Activated naive CD4-positive, alpha-beta T cell (primary cell): ENCODE data around the gene CBLC.
A peak's percentile ranks its signal among the peaks of the same experiment; 100 is the strongest.
"Not testable (repeated sequence)": the region's sequence is repeated elsewhere in the genome, so short reads cannot be mapped to it uniquely, and the experiment has no call there.

Experiments used
- DNase-seq, 4 experiments: peaks; one replicate each; lab custom pipeline; 2025; lab: John Stamatoyannopoulos, UW

CBLC gene

DNA sequence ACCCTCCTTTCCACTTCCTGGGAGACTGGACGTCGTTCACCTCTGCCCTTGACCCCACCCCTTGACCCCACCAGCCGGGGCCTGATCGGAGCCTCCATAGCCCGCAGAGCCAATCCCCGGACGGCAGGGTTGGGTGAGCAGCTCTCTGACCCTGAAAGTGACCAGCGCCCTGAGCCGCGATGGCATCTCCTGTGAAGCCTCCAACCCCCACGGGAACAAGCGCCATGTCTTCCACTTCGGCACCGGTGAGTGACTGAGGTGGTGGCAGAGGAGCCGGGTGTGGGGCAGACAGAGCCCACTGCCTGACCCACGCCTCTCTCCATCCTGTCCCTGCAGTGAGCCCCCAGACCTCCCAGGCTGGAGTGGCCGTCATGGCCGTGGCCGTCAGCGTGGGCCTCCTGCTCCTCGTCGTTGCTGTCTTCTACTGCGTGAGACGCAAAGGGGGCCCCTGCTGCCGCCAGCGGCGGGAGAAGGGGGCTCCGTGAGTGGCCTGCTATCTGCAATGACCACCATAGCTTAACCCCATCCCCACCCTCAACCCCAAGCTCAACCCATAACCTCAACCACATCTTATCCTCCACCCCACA, 41.6 kb downstream of the CBLC start:
- no peak for DNase-seq

DNA sequence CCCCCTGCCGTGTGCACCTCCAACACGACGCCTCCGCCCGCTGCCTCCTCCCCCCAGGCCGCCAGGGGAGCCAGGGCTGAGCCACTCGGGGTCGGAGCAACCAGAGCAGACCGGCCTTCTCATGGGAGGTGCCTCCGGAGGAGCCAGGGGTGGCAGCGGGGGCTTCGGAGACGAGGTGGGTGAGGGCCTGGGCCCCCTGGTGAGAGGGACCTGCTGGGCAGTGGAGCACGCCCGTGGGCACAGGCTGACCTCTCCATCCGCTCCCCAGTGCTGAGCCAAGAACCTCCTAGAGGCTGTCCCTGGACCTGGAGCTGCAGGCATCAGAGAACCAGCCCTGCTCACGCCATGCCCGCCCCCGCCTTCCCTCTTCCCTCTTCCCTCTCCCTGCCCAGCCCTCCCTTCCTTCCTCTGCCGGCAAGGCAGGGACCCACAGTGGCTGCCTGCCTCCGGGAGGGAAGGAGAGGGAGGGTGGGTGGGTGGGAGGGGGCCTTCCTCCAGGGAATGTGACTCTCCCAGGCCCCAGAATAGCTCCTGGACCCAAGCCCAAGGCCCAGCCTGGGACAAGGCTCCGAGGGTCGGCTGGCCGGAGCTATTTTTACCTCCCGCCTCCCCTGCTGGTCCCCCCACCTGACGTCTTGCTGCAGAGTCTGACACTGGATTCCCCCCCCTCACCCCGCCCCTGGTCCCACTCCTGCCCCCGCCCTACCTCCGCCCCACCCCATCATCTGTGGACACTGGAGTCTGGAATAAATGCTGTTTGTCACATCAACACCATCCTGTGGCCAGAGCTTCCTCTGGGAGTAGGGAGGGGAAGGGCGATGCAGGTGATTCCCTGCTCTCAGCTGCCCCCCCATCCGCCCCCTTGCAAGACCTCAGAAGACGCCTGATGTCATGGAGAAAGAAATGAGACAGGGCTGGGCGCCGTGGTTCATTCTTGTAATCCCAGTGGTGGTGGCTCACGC, 43.2 kb downstream of the CBLC start:
- no peak for DNase-seq

DNA sequence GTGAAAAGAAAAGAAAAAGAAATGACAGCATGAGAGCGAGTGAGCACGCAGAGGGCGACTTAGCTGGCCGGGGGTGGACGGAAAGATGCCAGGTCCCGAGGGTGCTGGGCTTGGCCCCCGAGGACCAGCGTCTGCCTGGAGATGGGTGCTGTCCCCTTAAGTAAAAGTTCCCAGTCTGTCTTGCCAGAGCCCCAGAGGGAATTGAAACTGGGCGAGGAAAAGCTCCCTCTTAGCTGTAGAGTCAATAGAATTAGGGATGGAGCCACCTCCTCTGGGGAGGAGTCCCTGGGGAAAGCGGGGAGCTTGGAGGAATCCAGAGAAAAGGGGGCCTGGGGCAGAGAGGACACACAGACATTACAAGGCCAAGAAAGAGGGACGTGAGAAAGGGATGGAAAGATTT, 44.5 kb downstream of the CBLC start:
- no peak for DNase-seq

DNA sequence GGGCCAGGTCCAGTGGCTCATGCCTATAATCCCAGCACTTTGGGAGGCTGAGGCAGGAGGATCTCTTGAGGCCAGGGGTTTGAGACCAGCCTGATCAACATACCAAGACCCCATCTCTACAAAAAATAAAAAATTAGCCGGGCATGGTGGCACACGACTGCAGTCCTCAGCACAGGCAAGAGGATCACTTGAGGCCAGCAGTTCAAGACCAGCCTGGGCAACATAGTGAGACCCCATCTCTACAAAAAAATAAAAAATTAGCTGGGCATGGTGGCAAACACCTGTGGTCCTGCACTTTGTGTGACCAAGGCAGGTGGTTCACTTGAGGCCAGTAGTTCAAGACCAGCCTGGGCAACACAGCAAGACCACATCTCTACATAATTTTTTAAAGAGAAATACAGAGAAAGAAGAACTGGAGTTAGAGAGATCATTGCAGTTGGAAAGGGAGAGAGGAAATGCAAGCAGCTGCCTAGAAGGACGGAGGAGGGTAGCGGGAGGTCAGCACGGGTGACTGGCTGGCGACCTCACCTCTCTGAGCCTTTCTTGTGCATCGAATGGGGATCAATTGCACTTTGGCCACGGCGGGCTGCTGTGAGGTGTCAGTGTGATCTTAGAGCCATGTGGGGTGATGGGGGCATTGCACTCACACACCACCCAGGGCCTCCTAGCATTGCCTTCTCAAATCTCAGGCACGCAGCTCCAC, 45.1 kb downstream of the CBLC start:
- no peak for DNase-seq

DNA sequence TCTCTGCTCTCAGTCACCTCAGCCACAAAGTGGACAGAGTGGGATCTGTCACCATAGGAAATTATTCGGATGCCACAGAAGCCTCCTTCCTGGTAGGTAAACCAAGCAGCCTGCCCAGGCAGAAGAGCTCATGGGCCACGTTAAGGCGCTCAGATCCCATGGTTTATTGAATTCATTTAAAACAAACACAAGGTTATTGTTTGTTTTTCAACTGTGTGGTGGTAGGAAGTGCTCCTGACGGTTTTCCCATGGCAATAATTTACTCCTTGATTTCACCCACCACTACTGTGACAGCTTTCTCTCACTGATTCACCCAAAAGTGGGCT, 45.6 kb downstream of the CBLC start:
- DNase-seq: no peak

DNA sequence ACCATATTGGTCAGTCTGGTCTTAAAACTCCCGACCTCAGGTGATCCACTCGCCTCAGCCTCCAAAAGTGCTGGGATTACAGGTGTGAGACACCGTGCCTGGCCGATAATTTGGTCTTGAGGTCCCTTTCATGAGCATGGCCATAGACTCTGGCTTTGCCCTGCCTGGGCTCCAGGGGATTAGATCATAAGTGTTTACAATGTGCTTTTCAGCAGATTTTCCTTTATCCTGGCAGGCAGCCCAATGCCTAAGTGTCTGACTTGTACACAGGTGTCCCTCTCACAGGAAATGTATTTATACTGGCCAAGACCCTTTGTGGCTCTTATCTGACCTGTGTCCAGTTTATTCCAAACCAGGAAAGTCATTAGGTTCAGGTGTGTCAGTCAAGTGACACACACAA, 47.1 kb downstream of the CBLC start:
- DNase-seq: no peak

DNA sequence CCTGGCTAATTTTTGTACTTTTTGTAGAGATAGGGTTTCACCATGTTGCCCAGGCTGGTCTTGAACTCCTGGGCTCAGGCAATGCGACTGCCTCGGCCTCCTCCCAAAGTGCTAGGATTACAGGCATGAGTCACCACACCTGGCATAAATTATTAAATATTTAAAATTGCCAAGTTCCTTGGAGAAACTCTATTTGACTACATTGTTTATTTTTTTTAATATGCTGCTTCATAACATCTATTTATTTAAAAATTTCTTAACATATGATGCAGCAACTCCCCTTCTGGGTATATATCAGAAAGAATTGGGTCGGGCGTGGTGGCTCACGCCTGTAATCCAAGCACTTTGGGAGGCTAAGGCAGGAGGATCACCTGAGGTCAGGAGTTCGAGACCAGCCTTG, 55.2 kb downstream of the CBLC start:
- not testable (repeated sequence) for DNase-seq

DNA sequence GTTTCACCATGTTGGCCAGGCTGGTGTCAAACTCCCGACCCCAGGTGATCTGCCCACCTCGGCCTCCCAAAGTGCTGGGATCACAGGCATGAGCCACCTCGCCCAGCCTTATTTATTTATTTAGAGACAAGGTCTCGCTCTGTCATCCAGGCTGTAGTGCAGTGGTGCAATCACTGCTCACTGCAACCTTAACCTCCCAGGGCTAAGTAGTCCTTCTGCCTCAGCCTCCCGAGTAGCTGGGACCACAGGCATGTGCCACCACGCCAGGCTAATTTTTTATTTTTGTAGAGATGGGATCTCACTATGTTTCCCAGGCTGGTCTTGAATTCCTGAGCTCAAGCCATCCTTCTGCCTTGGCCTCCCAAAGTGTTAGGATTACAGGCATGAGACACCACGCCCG, 56.7 kb downstream of the CBLC start:
- not testable (repeated sequence) for DNase-seq

DNA sequence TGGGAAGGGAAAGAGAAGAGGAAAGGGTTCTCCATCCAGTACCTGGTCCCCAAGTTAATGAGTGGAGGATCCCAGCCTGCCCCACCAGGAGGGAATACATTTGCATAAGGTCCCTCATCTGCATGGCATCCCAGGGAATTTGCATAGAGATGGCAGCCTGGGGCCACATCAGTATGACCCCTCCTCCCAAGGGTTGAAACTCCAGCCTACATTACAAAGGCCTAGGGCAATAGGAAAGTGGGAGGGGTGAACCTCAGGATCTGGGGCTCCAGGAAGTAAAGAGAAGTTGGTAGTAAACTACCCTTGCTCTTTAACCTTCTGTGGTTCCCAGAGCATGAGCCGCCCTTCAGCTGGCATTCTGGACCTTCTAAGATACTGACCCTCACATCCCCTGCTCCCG, 61.6 kb downstream of the CBLC start:
- DNase-seq: no peak

DNA sequence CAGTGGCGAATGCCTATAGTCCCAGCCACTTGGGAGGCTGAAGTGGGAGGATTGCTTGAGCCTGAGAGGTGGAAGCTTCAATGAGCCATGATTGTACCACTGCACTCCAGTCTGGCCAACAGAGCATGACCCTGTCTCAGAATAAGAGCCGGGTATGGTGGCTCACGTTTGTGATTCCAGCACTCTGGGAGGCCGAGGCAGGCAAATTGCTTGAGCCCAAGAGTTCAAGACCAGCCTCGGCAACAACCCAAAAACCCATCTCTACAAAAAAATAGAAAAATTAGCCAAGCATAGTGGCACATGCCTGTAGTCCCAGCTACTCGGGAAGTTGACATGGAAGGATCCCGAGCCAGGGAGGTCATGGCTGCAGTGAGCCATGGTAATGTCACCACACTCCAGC, 63.1 kb downstream of the CBLC start:
- DNase-seq: no peak

DNA sequence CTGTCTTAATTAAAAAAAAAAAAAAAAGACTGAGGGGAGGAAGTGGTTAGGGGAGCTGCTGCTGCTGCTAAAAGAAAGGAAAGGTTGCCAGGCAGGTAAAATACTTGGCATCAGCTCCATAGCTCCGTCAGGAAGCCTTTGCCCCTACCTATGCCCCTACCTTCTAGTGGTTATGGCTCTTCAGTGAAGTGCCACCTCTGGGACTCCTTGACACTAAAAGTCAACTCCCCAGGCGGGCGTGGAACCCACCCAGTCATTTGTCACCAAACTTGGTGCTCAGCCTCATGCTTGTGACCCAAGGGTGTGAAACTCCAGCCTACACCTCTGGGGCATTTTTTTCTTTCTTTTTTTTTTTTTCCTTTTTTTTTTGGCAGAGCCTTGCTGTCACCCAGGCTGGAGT, 63.5 kb downstream of the CBLC start:
- DNase-seq: no peak

DNA sequence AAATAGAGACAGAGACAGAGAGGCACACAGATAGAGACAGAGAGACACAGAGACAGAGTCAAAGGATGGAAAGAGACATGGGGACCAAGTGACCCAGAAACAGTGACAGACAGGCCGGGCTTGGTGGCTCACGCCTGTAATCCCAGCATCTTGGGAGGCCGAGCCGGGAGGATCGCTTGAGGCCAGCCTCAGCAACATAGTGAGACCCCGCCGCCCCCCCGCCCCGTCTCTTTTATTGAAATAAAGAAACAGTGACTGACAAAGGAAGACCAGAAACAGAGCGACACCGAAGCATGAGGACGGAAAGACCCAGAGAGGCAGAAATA, 67.6 kb downstream of the CBLC start:
- DNase-seq: no peak

DNA sequence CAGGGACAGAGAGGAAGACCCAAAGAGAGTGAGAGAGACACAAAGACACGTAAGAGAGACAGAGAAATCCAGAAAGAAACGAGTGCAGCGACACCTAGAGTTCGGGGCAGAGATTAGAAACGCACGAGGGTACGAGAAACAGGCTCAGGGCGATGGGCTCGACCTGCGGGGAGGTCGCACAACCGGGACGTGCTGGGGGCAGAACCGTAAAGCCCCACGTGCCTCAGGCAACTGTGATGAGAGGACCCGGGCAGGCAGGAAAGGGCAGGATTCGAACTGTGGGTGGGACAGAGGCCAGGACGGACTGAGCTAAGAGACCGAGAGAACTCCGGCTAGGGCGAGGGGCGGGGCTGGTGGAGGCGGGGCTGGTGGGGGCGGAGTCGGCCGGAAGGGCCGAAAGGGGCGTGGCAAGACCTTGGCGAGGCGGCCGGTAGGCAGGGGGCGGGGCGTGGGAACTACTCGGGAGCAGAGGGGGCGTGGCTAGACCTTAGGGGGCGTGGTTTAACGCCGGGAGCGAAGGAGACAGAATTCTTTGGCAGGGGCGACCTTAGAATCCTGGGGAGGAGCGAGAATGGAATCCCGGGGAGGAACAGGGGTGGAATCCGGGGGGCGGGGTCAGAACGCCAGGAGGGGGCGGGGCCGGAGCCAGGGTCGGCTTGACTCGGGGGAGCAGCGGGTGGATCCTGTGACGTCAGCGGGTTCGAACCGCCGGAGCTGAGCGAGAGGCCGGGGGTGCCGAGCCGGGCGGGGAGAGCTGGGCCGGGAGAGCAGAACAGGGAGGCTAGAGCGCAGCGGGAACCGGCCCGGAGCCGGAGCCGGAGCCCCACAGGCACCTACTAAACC, 68.1 kb downstream of the CBLC start, which contains the start of gene NECTIN2:
NECTIN2 (plus strand) TSS at position 686 of the 843 bp plus-strand sequence. CDS start 229 bp downstream, outside the sequence.
- DNase-seq: peak; percentile 53 to 67 (median 55)

DNA sequence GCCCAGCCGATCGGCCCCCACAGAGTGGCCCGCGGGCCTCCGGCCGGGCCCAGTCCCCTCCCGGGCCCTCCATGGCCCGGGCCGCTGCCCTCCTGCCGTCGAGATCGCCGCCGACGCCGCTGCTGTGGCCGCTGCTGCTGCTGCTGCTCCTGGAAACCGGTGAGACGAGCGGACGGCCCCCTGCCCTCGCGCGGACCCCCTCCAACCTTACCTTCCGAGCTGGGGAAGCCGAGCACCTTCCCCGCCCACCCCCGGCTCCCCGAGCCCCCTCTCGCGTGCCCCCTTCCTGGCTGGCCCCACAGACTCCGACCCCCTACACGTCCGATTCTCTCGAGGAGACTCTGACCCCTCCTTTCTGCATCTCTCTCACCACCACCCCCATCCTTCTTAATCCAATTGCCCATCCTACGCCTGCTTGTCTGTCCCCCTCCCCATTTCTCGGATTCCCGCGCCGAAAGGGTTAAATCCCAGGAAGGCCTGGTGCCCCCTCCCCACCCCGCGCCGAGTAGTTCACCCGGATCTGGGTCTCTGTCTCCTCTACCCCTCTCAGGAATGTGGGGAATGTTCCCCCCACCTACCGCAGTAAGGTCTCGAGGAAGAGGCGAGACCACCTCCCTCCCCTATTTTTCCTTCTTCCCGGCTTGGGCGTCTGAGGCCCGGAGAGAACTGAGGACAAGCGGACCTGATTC, 68.9 kb downstream of the CBLC start:
- DNase-seq: no peak

DNA sequence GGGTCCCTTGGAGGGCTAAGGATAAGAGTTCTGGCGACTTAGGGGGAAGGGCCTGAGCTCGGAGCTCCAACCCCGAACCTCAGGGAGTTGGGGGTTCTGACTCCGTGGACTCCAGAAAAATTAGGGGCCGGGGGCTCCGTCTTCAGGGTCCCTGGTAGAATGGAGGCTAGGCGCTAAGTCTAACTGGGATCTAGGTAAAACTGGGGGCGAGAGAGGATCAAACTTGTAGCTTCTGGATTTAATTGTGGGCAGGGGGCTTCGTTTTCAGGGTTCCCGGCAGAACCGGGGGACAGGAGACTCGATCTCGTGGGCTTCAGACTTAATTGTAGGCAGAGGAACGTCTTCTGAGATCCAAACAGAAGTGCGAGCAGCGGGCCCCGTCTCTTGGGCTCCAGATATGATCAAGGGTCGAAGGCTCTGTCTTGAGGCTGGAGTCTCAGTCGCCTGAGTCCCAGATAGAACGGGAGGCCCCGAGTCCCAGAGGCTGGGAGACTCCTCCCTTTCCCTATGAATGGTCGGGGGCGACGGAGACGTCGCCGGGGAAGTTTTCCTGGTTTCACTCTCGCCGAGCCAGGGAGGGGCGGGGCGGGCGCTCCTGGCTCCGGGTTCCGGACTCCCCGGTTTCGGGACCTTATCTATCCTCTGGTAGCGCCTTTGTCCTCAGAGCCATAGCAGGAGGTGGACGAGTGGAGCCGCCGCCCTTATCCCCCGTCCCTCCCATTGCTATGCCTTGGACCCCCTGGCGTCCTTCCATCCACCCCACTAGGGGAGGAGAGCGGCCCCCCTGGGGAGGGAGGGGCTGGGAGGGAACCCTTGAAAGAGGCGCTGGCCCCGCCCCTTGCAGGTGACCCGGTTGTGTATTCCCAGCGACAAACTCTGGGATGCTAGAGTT, 69.7 kb downstream of the CBLC start:
- DNase-seq: no peak

DNA sequence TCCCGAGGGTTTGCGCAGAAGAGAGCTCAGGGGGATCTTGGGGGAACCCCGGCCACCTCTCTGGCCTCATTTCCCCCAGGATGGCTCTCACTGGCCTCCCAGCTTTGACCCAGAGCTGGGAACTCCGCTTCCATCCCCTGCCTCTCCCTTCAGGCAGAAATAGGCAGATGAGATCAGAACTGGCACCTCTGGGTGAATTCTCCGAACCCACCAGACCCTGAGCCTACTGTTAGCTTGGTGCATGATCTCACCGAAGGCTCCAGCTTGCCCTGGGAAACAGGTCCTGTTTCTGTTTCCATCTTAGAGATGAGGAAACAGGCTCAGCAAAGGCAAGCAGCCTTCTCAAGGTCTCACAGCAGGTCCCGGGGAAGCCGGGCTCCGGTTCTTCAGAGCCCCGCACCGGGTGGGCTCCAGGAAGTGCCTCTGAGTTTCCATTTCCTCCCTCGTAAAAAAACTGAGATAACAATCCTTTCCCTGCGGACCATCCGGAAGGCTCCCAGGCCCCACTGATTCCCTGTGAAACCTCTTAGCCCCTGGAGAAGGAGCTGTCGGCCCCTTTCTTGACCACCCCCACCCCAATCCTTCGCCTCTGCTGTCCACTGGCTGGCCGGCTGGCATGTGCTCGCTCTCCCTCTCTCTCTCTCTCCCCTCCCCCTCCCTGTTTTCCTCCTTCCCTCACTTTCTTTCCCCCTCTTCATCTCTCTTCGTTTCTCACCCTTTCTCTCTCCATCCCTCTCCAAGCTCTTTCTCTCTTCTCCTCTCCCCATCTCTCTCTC, 70.5 kb downstream of the CBLC start:
- no peak for DNase-seq

DNA sequence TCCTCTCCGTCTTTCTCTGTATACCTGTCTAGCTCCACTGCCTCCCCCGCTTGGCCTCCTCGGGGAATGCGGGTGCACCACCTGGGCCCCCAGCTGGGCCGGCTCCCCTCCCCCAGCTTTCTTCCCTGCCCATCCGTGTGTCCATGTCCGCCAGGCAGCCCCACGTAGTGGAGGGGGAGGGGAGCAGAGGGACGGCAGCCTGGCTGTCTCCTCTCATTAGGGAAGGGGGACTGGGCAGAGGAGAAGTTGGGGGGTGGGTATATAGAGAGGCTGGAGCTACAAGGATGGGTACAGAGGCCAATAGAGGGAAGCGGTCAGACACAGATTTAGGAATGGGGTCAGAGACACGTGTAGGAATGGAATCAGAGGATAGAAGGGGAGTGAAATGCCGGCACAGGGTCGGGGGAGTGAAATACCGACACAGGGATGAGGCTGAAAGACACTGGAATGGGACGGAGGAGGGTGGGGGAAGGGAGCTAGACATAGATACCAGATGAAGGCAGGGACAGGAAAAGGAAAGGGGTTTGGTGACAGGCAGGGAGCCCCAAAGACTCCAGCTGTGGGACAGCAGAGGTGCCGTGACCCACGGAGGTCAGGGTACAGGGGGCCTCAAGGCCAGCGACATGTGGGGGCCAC, 71.2 kb downstream of the CBLC start:
- DNase-seq: no peak
